Stomach (tissue), 4 donors: ENCODE data around the gene CAPN10.

Source experiments
- CTCF ChIP-seq, 7 experiments: fragments of 450-650 bp in 4 of 7; fragments of 200-600 bp in 3 of 7; sonication (generic) in 3 of 7; IDR thresholded peaks; one replicate each; pipeline ENCODE4 v1.5.1; 2016 to 2019; ENCODE audit warnings: antibody characterized with exemption in 7 of 7, control low read depth in 2 of 7, mild to moderate bottlenecking in 1 of 7
- EP300 ChIP-seq: sonication (generic); formaldehyde crosslinking; IDR thresholded peaks from one replicate; pipeline ENCODE4 v1.6.1; 2017; ENCODE audit warnings: antibody characterized with exemption
- POLR2A ChIP-seq, 4 donors: fragments of 450-650 bp; IDR thresholded peaks; one replicate each; pipeline ENCODE4 v1.6.1; 2016; ENCODE audit warnings: antibody characterized with exemption in 4 of 4, control low read depth in 2 of 4, mild to moderate bottlenecking in 1 of 4, moderate library complexity in 1 of 4
- POLR2AphosphoS5 ChIP-seq, 3 donors: sonication (generic); formaldehyde crosslinking; IDR thresholded peaks; one replicate each; pipeline ENCODE4 v1.6.1; 2016; ENCODE audit warnings: antibody characterized with exemption in 3 of 3

GRCh38 chr2:240602266-240603050, 15.9 kb downstream of the CAPN10 start:
- TF ChIP-seq CTCF (IDR thresholded peaks at IDR 0.05) (no peak), POLR2A (IDR thresholded peaks at IDR 0.05) (no peak), POLR2AphosphoS5 (IDR thresholded peaks at IDR 0.05) (no peak), EP300 (no peak)
